ENCODE results near the gene GNG13. TPM values are rescaled to one million over a fixed set of nuclear protein-coding genes. Genes with fewer than 3 reads are reported as not detected.

GNG13 gene
- total and polyA plus RNA-seq, 2 of the 4 experiments (the other 2 are of a cell fraction) = not detected

GRCh38 chr16:803754-804080, 3.2 kb upstream of the GNG13 start:
- Histone ChIP-seq H2AFZ (replicated peaks; ENCODE audit: low read length, poor library complexity) (no peak overlapping the region), H3K18ac (ENCODE audit: low read depth, low read length) (no peak overlapping the region), H2BK5ac (ENCODE audit: low read depth, low read length, poor library complexity, severe bottlenecking) (no peak overlapping the region), H2AK9ac (replicated peaks; ENCODE audit: low read depth, low read length, poor library complexity) (no peak overlapping the region), H4K91ac (ENCODE audit: insufficient read depth, low read depth, low read length) (no peak overlapping the region), H3K9me1 (ENCODE audit: insufficient read depth, low read length) (0 out of 2 replicates have a peak, but pooled peaks cover 3% of the 10 kb centered on the region), H4K20me1 (ENCODE audit: insufficient read depth, low read length) (no peaks in the 10 kb centered on the region), H3K4me1 (ENCODE audit: control insufficient read depth, insufficient read depth, low read length) (peaks cover 3% of the 10 kb centered on the region; the same call in 1 of the 2 replicates), H2BK20ac (ENCODE audit: low read depth, low read length) (no peak overlapping the region), H3K79me1 (ENCODE audit: low read depth in 1 of 2, low read length in 2 of 2) (peaks cover 4 to 10% of the 10 kb centered on the region in 2 experiments; a peak in 3 of 4 replicates), H3K14ac (replicated peaks; ENCODE audit: low read depth, low read length) (no peak overlapping the region), H3K27ac (ENCODE audit: insufficient read depth, low read length) (no peak overlapping the region), H2BK15ac (ENCODE audit: low read depth, low read length) (no peak overlapping the region), H3K9ac (ENCODE audit: low read depth, low read length) (no peak overlapping the region), H2BK120ac (ENCODE audit: low read depth, low read length) (no peak overlapping the region), H3K36me3 (ENCODE audit: control insufficient read depth, insufficient read depth, low read length) (no peaks in the 10 kb centered on the region), H3K9me3 (ENCODE audit: control insufficient read depth, insufficient read depth, low read length) (no peaks in the 10 kb centered on the region), H2AK5ac (ENCODE audit: low read depth, low read length) (no peak overlapping the region), H3K27me3 (ENCODE audit: control insufficient read depth, insufficient read depth, low read length) (peaks cover 20% of the 10 kb centered on the region), H3K4me3 (ENCODE audit: insufficient read depth, low read depth, low read length) (no peak overlapping the region), H4K8ac (ENCODE audit: low read depth in 2 of 2, low read length in 2 of 2) (no peak overlapping the region), H3K4me2 (ENCODE audit: low read depth, low read length) (no peak overlapping the region), H3K23ac (ENCODE audit: low read depth, low read length) (no peak overlapping the region), H3K4ac (ENCODE audit: low read depth, low read length) (no peak overlapping the region), H4K5ac (ENCODE audit: low read depth, low read length) (no peak overlapping the region), H3K56ac (ENCODE audit: extremely low read depth, insufficient read depth, low read length) (no peak overlapping the region)
- in situ Hi-C loops (cut with MboI; ENCODE audit: low sequenced_read_pairs) (loop anchor here (25.0 kb wide), 1 partner anchor 409 kb away; no protein-coding TSS in a partner anchor), intact Hi-C loops (cut with micrococcal nuclease) (no loop called here), dilution Hi-C loops (cut with HindIII; ENCODE audit: low sequenced_read_pairs, unreplicated experiment) (no loop called here)
- no peak for ATAC-seq (ENCODE audit: low read depth)
- no TSS peak for BruUV-seq (replicated peaks)
- TF ChIP-seq MAZ (IDR thresholded peaks at IDR 0.05; ENCODE audit: borderline replicate concordance, low read depth, low read length) (no peak), SMC3 (IDR thresholded peaks at IDR 0.05; ENCODE audit: low read depth, low read length) (no peak), BHLHE40 (IDR thresholded peaks at IDR 0.05; ENCODE audit: low read depth, low read length) (no peak), ELK1 (IDR thresholded peaks at IDR 0.05; ENCODE audit: borderline replicate concordance, low read depth, low read length) (no peak), RCOR1 (IDR thresholded peaks at IDR 0.05; ENCODE audit: insufficient replicate concordance, low read length) (no peak), POLR2A (IDR thresholded peaks at IDR 0.05; ENCODE audit: low read depth, low read length) (no peak), CEBPB (IDR thresholded peaks at IDR 0.05; ENCODE audit: low read depth, low read length) (no peak), MAFK (IDR thresholded peaks at IDR 0.05; ENCODE audit: low read depth, low read length) (no peak), RAD21 (IDR thresholded peaks at IDR 0.05; ENCODE audit: low read length) (no peak), NFE2L2 (IDR thresholded peaks at IDR 0.05; ENCODE audit: low read depth, low read length) (no peak), RFX5 (IDR thresholded peaks at IDR 0.05; ENCODE audit: low read depth, low read length) (no peak), CHD1 (IDR thresholded peaks at IDR 0.05; ENCODE audit: low read depth, low read length) (no peak), CTCF (conservative IDR thresholded peaks at IDR 0.05; ENCODE audit: low read depth, low read length) (no peak), MXI1 (IDR thresholded peaks at IDR 0.05; ENCODE audit: borderline replicate concordance, low read depth, low read length) (no peak), FOS (IDR thresholded peaks at IDR 0.05; ENCODE audit: low read depth, low read length) (no peak)
- TF ChIP-seq, protein P1, sequence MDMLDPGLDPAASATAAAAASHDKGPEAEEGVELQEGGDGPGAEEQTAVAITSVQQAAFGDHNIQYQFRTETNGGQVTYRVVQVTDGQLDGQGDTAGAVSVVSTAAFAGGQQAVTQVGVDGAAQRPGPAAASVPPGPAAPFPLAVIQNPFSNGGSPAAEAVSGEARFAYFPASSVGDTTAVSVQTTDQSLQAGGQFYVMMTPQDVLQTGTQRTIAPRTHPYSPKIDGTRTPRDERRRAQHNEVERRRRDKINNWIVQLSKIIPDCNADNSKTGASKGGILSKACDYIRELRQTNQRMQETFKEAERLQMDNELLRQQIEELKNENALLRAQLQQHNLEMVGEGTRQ (IDR thresholded peaks at IDR 0.05; ENCODE audit: low read depth, low read length) = no peak
- WGBS, 2 experiments (ENCODE audit: extremely low coverage in 2 of 2, insufficient read length in 1 of 2) = no CpG with 5 or more reads among the region's 8 CpGs
- CTCF ChIA-PET = no interaction called here
- DNase-seq = no peak
- POLR2A ChIA-PET (ENCODE audit: unreplicated experiment) = no interaction called here

Data from IMR-90 (cell line).